ENCODE measurements around the gene MYL5. TPM values are rescaled to one million over a fixed set of nuclear protein-coding genes. Genes with fewer than 3 reads are reported as not detected.
A peak's percentile ranks its signal among the peaks of the same experiment; 100 is the strongest.
"Not testable (repeated sequence)": the region's sequence is repeated elsewhere in the genome, so short reads cannot be mapped to it uniquely, and the experiment has no call there.

The MYL5 gene
- total RNA-seq, 1 donor from 2014 or later, result 2.9 TPM

GRCh38 chr4:688854-689681 lies 14.7 kb downstream of the MYL5 start, which contains the start of gene SLC49A3:
TSS of gene SLC49A3 (minus strand) at chr4:689151. CDS start at chr4:689127, 24 bp downstream.
- TF ChIP-seq, protein P1, sequence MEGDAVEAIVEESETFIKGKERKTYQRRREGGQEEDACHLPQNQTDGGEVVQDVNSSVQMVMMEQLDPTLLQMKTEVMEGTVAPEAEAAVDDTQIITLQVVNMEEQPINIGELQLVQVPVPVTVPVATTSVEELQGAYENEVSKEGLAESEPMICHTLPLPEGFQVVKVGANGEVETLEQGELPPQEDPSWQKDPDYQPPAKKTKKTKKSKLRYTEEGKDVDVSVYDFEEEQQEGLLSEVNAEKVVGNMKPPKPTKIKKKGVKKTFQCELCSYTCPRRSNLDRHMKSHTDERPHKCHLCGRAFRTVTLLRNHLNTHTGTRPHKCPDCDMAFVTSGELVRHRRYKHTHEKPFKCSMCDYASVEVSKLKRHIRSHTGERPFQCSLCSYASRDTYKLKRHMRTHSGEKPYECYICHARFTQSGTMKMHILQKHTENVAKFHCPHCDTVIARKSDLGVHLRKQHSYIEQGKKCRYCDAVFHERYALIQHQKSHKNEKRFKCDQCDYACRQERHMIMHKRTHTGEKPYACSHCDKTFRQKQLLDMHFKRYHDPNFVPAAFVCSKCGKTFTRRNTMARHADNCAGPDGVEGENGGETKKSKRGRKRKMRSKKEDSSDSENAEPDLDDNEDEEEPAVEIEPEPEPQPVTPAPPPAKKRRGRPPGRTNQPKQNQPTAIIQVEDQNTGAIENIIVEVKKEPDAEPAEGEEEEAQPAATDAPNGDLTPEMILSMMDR (IDR thresholded peaks at IDR 0.05; ENCODE audit: insufficient read depth, low read length, severe bottlenecking), result no peak
- Histone ChIP-seq H3K4me3 (ENCODE audit: low read depth, low read length) (peak within 1 kb of the TSS; percentile 32), H3K27me3 (ENCODE audit: control insufficient read depth, insufficient read depth, low read length) (no peaks in the 10 kb centered on the region), H3K36me3 (ENCODE audit: control insufficient read depth, insufficient read depth, low read length) (no peaks in the 10 kb centered on the region)
- no peak for FAIRE-seq
- DNase-seq (ENCODE audit: low read depth), result no peak

DNA sequence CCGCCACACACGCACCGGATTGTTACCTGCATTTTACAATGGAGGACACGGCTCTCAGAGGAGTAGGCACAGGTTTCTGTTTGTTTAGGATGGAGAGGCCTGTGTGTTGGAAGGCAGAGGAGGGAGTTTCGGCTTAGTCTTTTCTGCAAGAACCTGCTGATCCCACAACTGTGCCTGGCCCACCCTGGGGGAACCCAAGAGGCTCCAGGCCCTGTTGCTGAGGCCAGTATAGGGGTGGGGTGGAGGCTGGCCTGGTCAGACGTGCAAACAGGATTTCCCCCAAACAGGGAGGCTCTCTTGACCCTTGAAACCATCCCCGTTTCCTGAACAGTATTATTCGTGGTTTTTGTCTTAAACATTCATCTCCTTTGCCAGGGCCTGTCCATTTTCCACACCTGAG lies 15.4 kb downstream of the MYL5 start:
- TF ChIP-seq, protein P1 (IDR thresholded peaks at IDR 0.05; ENCODE audit: insufficient read depth, low read length, severe bottlenecking), result no peak
- Histone ChIP-seq H3K4me3 (ENCODE audit: low read depth, low read length) (no peak overlapping the region), H3K27me3 (ENCODE audit: control insufficient read depth, insufficient read depth, low read length) (no peaks in the 10 kb centered on the region), H3K36me3 (ENCODE audit: control insufficient read depth, insufficient read depth, low read length) (no peaks in the 10 kb centered on the region)
- FAIRE-seq (no peak), DNase-seq (ENCODE audit: low read depth) (no peak)

GRCh38 chr4:692771-693554 lies 18.6 kb downstream of the MYL5 start:
- H3K36me3 ChIP-seq (ENCODE audit: control insufficient read depth, insufficient read depth, low read length), result no peaks in the 10 kb centered on the region
- TF ChIP-seq, protein P1 (IDR thresholded peaks at IDR 0.05; ENCODE audit: insufficient read depth, low read length, severe bottlenecking), result no peak
- no peaks in the 10 kb centered on the region for H3K27me3 ChIP-seq (ENCODE audit: control insufficient read depth, insufficient read depth, low read length)
- DNase-seq (ENCODE audit: low read depth) (no peak), FAIRE-seq (no peak)
- no peak overlapping the region for H3K4me3 ChIP-seq (ENCODE audit: low read depth, low read length)

GRCh38 chr4:694341-694940 lies 20.1 kb downstream of the MYL5 start:
- H3K4me3 ChIP-seq (ENCODE audit: low read depth, low read length); H3K27me3 ChIP-seq (ENCODE audit: control insufficient read depth, insufficient read depth, low read length); DNase-seq (ENCODE audit: low read depth); FAIRE-seq; H3K36me3 ChIP-seq (ENCODE audit: control insufficient read depth, insufficient read depth, low read length): not testable (repeated sequence)

- DNase-seq (ENCODE audit: low read depth) (no peak), FAIRE-seq (no peak)
- TF ChIP-seq, protein P1 (IDR thresholded peaks at IDR 0.05; ENCODE audit: insufficient read depth, low read length, severe bottlenecking), result no peak
- no peaks in the 10 kb centered on the region for H3K36me3 ChIP-seq (ENCODE audit: control insufficient read depth, insufficient read depth, low read length)
- H3K27me3 ChIP-seq (ENCODE audit: control insufficient read depth, insufficient read depth, low read length), result no peaks in the 10 kb centered on the region
- no peak overlapping the region for H3K4me3 ChIP-seq (ENCODE audit: low read depth, low read length)
These were observed 25.7 kb downstream of the MYL5 start for GRCh38 chr4:699816-700580.

All from bronchial epithelial cell (primary cell).